GM12875 (cell line): ENCODE data around the gene GIGYF1.

Source experiments
- H3K4me3 ChIP-seq: one replicate; pipeline ENCODE4 v1.5.1; 2011; ENCODE audit warnings: low read depth, low read length, control low read depth
- TF ChIP-seq, protein P1 (sequence below): IDR thresholded peaks from 2 replicates; pipeline ENCODE4 v1.5.1; 2011; ENCODE audit warnings: low read depth, mild to moderate bottlenecking, control low read depth, inconsistent platforms, low read length, moderate library complexity, borderline replicate concordance; ENCODE audit not compliant: insufficient read depth

Gene GIGYF1

DNA sequence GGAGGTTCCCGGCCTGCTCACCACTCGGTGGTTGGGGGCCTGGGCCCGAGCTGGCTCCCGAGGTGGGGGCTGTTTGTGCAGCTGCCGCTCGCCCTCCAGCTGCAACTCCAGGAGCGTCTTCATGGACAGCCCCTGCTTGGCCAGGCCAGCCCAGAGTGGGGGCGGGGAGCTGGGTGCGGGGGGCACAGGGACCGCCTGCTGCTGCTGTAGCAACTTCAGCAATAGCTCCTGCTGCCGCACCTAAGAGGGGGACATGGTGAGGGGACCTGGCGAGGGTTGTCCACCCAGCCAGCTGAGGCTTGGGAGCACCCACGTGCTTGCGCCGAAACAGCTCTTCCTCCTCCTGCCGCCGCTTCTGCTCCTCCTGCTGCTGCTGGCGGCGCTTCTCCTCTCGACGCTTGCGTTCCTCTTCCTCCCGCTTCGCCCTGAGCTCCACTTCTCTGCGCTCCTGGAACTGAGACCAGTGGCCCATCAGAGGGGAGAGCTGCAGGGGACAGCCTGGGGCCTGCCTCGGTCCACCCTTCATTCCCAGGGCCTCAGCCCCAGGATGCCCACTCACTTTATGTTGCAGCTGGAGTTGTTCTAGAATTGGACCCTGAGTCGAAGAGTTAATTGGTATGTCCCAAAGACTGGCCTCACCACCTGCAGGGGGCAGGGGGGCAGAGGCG is 10.9 kb downstream of the GIGYF1 start:
- TF ChIP-seq, protein P1, sequence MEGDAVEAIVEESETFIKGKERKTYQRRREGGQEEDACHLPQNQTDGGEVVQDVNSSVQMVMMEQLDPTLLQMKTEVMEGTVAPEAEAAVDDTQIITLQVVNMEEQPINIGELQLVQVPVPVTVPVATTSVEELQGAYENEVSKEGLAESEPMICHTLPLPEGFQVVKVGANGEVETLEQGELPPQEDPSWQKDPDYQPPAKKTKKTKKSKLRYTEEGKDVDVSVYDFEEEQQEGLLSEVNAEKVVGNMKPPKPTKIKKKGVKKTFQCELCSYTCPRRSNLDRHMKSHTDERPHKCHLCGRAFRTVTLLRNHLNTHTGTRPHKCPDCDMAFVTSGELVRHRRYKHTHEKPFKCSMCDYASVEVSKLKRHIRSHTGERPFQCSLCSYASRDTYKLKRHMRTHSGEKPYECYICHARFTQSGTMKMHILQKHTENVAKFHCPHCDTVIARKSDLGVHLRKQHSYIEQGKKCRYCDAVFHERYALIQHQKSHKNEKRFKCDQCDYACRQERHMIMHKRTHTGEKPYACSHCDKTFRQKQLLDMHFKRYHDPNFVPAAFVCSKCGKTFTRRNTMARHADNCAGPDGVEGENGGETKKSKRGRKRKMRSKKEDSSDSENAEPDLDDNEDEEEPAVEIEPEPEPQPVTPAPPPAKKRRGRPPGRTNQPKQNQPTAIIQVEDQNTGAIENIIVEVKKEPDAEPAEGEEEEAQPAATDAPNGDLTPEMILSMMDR, result no peak

DNA sequence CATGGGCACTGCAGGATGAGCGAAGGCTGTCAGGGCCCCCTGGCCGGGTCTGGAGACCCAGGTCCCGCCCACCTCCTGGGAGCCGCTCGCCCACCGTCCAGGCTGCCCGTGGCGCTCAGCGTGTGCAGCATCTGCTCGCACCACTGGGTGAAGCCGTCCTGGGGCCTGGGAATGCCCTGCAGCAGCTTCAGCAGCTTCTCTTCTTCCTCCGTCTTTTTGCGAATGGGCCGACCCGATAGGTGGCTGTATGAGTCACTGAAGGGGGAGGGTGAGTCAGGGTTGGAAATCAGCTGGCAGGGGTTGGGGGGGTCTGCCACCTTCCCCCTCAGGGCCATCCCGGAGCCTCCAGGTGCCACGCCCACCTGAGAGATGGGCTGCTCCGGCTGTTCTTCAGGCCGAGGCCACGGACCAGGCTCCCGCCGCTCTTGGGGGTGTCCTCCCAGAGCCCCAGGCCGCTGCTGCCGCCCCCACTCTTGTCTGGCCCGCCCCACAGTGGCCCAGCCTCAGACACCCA is 11.8 kb downstream of the GIGYF1 start:
- H3K4me3 ChIP-seq, result no peak overlapping the region
- TF ChIP-seq, protein P1, result no peak

More for the DNA sequence above, 10.9 kb downstream of the GIGYF1 start:
- H3K4me3 ChIP-seq, result no peak overlapping the region

DNA sequence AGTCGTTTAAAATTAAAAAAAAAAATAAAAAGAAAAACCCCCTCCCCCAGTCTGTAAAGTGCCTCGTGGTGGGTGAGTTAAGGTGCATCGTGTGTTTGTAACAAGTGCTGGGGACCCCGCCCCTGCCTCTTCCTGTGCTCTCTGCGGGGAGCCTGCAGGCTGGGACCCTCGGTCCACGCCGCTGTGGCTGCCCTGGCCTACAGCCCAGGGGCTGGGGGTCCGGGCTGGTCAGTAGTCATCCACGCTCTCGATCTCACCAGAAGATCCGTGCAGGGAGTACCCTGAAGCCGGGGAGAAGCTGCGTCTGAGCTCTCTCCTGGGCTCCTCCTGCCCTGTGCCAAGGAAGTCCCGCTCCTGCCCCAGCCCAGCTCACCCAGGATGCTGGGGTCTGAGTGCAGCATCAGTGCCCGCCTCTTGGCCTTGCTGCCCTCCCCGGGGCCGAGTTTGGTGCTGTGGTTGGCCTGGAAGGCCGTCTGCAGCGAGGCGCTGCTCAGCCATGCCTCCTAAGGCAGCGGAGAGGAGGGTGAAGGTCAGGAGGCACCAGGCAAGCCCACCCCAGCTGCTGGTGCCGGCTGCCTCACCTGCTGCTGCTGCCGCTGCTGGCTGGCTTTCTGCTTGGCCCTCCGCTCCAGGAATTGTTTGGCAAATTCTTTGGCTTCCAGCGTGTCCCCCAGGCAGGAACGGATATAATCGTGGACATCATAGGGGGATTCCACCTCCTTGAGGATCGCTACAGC is 12.4 kb downstream of the GIGYF1 start:
- TF ChIP-seq, protein P1, result no peak
- no peak overlapping the region for H3K4me3 ChIP-seq

DNA sequence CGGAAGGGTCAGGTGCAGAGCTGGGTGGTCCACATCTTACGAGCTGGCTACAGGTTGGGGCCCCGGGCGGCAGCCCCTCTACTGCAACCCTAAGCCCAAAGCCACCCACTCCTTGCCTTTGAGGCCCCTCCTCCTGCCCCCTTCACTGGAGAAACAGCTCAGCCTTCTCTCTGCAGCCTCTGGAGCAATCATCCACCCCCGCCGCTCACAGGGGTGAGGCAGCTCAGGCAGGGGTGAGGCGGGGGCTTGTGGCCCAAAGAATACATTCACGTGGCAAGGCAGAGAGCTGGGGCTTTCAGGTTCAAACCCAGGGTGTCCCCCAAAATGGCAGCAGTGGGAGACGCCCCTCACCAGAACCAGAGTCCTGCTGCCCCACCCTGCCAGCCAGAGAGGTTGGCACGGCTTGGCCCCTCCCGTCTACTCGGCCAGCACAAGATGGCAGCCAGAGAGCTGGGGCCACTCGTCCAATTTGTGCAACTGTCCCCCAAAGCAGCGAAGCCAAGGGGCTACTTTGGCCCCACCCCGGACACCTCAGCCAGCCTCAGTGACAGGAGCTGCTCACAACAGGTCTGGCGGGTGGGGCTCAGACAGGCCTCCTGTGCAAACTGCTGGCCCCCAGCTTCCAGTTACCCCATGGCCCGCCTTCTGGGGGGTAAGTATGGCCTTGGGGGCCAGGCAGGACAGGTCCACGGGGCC is 13.3 kb downstream of the GIGYF1 start:
- TF ChIP-seq, protein P1, result no peak
- no peak overlapping the region for H3K4me3 ChIP-seq

DNA sequence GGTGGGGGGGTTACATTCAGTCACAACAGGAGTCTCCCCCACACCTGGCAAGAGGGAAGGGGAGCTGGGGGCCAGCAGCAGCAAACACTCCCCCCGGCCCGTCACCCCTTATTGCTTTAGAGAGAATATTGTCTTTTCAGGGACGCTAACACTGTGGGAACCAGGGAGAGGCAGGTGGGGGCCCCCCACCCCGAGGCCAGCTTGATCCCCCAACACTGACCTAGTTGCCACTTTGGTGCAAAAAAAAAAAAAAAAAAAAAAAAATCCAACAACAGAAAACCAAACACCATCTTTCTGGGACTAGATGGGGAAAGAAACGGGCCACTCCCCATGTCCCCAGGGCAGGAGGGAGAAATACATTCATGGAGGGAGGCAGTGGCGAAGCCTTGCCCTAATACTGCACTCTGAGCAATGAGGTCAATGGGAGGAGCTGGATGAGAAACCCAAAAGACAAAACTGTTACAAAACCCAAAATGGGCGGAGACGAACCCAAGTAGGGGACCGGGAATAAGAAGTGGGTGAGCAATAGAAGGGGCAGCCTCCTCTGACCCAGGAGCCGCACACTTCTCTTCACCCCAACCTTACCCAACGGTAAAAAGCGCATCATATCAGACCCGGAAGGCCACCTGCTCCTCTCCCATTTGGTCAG is 14.0 kb downstream of the GIGYF1 start:
- TF ChIP-seq, protein P1, result no peak
- no peak overlapping the region for H3K4me3 ChIP-seq

DNA sequence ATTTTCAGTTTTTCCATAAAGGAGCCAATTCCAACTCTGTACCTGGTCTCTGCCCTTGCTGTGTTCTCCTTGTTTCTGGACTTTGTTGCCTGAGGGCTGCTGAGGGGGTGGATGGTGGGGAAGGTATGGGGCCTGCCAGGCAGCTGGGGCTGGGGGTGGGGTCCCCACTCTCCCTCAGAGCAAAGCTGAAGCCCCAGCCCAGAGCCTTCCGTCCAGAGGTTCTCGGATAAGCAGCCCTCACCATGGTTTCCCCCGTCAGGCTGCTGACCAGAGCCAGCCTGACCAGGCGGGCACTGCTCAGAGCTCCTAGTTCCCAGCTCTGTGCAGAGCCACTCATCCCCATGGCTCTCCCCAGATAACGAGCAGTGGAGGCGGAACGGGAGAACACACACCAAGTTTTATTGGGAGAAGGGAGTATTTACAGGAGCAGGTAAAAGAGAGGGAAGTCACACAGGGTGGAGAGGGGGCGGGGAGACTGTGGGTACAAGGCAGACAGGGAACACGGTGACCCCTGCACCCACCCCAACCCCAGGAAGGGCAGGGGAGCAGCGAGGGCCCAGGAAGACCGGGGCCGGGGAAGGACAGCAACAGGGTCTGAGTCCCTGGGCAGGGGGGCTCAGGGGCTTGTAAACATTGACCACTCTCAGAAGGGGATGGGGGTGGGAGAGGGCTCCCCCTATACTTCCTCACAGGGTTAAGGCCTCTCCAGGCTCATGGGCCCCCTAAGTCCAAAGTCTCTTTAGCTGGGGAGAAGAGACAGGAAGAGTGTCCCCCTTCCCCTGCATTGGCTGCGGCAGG is 14.7 kb downstream of the GIGYF1 start:
- TF ChIP-seq, protein P1, result no peak
- H3K4me3 ChIP-seq, result no peak overlapping the region
